ENCODE results near the gene CD58.
"Not testable (repeated sequence)": the region's sequence is repeated elsewhere in the genome, so short reads cannot be mapped to it uniquely, and the experiment has no call there.

Gene CD58

GRCh38 chr1:116570358-116571214 is at the start of gene CD58:
CD58 (minus strand) TSS chr1:116571026; CDS start chr1:116570972, 54 bp downstream.
- DNase-seq, result peak; percentile 85 to 88

- DNase-seq, result not testable (repeated sequence)
Measured at GRCh38 chr1:116620392-116620791, 49.6 kb upstream of the CD58 start.

GRCh38 chr1:116619106-116619505 is 48.3 kb upstream of the CD58 start:
- not testable (repeated sequence) for DNase-seq

GRCh38 chr1:116617808-116618207 is 47.0 kb upstream of the CD58 start:
- DNase-seq, result not testable (repeated sequence)

GRCh38 chr1:116613825-116614224 is 43.0 kb upstream of the CD58 start:
- DNase-seq, result not testable (repeated sequence)

- not testable (repeated sequence) for DNase-seq
Measured at GRCh38 chr1:116609801-116610371, 39.1 kb upstream of the CD58 start.

- DNase-seq, result peak in 1 of 2 donors; percentile 23
Measured at GRCh38 chr1:116608841-116609240, 38.0 kb upstream of the CD58 start.

- not testable (repeated sequence) for DNase-seq
Measured at GRCh38 chr1:116608151-116608550, 37.3 kb upstream of the CD58 start.

GRCh38 chr1:116607463-116607862 is 36.6 kb upstream of the CD58 start:
- DNase-seq, result not testable (repeated sequence)

- peak; percentile 19 to 59 for DNase-seq
Measured at GRCh38 chr1:116606067-116606466, 35.2 kb upstream of the CD58 start.

- no peak for DNase-seq
Measured at GRCh38 chr1:116605315-116605714, 34.5 kb upstream of the CD58 start.

- DNase-seq, result not testable (repeated sequence)
Measured at GRCh38 chr1:116604408-116604807, 33.6 kb upstream of the CD58 start.

GRCh38 chr1:116603646-116604045 is 32.8 kb upstream of the CD58 start:
- DNase-seq, result not testable (repeated sequence)

- not testable (repeated sequence) for DNase-seq
Measured at GRCh38 chr1:116599369-116599768, 28.5 kb upstream of the CD58 start.

GRCh38 chr1:116598420-116599036 is 27.7 kb upstream of the CD58 start:
- not testable (repeated sequence) for DNase-seq

- not testable (repeated sequence) for DNase-seq
Measured at GRCh38 chr1:116597388-116597787, 26.6 kb upstream of the CD58 start.

- not testable (repeated sequence) for DNase-seq
Measured at GRCh38 chr1:116596742-116597307, 26.0 kb upstream of the CD58 start.

- peak; percentile 51 to 59 for DNase-seq
Measured at GRCh38 chr1:116595946-116596741, 25.3 kb upstream of the CD58 start.

- DNase-seq, result not testable (repeated sequence)
Measured at GRCh38 chr1:116595065-116595840, 24.4 kb upstream of the CD58 start.

- not testable (repeated sequence) for DNase-seq
Measured at GRCh38 chr1:116593977-116594376, 23.2 kb upstream of the CD58 start.

- not testable (repeated sequence) for DNase-seq
Measured at GRCh38 chr1:116593401-116593800, 22.6 kb upstream of the CD58 start.

Data from CD4-positive, alpha-beta T cell treated with Interleukin-4 for 1 hour (primary cell).